SJSA1 (cell line): ENCODE results near the gene BLCAP. TPM values are rescaled to one million over a fixed set of nuclear protein-coding genes. Genes with fewer than 3 reads are reported as not detected.
"Not testable (repeated sequence)": the region's sequence is repeated elsewhere in the genome, so short reads cannot be mapped to it uniquely, and the experiment has no call there.

Experiments
- DNase-seq, 2 experiments: peaks; one replicate each; pipeline ENCODE4 v3.0.0-alpha.2; 2015 to 2020; ENCODE audit warnings: low spot score in 2 of 2, low read depth in 1 of 2
- H3K27ac ChIP-seq: fragments of 250-450 bp; sonication (Bioruptor Pico); 2 replicates; pipeline ENCODE4 v1.5.1; 2020; ENCODE audit warnings: mild to moderate bottlenecking, moderate library complexity
- H3K27me3 ChIP-seq: fragments of 250-450 bp; sonication (Bioruptor Pico); replicated peaks from 2 replicates; pipeline ENCODE4 v1.5.1; 2020; ENCODE audit warnings: mild to moderate bottlenecking, moderate library complexity
- H3K36me3 ChIP-seq: fragments of 250-450 bp; sonication (Bioruptor Pico); 2 replicates; pipeline ENCODE4 v1.5.1; 2020; ENCODE audit warnings: mild to moderate bottlenecking
- H3K4me1 ChIP-seq: fragments of 250-450 bp; sonication (Bioruptor Pico); replicated peaks from 2 replicates; pipeline ENCODE4 v1.6.1; 2021; ENCODE audit warnings: mild to moderate bottlenecking
- H3K4me3 ChIP-seq: fragments of 250-450 bp; sonication (Bioruptor Pico); 2 replicates; pipeline ENCODE4 v1.5.1; 2020; ENCODE audit warnings: mild to moderate bottlenecking
- H3K9me3 ChIP-seq: fragments of 250-450 bp; sonication (Bioruptor Pico); replicated peaks from 2 replicates; pipeline ENCODE4 v1.5.1; 2020; ENCODE audit warnings: mild to moderate bottlenecking
- total RNA-seq: library from RNA; depleted of rRNA; stranded (reverse); fragments of >200 nt; shearing (Covaris generic); gene quantifications from 2 replicates; pipeline ENCODE4 v1.2.3, GENCODE V29; 2014; rRNA removed

BLCAP gene
- 93.1 and 102 TPM in 2 replicates for total RNA-seq

GRCh38 chr20:37527638-37528445, at the start of gene BLCAP:
Gene BLCAP, minus strand, starts transcription at chr20:37527876. Its CDS starts 8,702 bp downstream, at chr20:37519174.
- H3K27me3 ChIP-seq: no peaks in the 10 kb centered on the region

DNA sequence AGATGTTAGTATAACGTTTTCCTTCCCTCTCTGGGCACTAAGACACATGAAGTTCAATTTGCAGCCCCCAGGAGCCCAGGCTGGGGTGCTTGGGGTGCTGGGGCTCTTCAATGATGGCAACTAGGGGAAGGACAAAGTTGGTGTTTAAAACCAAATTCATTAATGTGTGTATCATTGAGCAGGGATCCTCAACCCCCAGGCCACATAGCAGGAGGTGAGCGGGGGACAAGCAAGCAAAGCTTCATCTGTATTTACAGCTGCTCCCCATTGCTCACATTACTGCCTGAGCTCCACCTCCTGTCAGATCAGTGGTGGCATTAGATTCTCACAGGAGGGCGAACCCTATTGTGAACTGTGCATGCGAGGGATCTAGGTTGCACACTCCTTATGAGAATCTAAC, 49.8 kb upstream of the BLCAP start:
- H3K27ac ChIP-seq, H3K9me3 ChIP-seq, DNase-seq, H3K36me3 ChIP-seq, H3K4me1 ChIP-seq, H3K4me3 ChIP-seq: not testable (repeated sequence)
- peaks cover 21% of the 10 kb centered on the region for H3K27me3 ChIP-seq

More at GRCh38 chr20:37527638-37528445, at the start of gene BLCAP:
- Histone ChIP-seq H3K4me1 (peaks cover 38% of the 10 kb centered on the region), H3K9me3 (no peaks in the 10 kb centered on the region), H3K27ac (peak within 1 kb of the TSS; percentile 99), H3K4me3 (peak within 1 kb of the TSS; percentile 93), H3K36me3 (peaks cover 31% of the 10 kb centered on the region)
- peak; percentile 92 to 99 for DNase-seq

DNA sequence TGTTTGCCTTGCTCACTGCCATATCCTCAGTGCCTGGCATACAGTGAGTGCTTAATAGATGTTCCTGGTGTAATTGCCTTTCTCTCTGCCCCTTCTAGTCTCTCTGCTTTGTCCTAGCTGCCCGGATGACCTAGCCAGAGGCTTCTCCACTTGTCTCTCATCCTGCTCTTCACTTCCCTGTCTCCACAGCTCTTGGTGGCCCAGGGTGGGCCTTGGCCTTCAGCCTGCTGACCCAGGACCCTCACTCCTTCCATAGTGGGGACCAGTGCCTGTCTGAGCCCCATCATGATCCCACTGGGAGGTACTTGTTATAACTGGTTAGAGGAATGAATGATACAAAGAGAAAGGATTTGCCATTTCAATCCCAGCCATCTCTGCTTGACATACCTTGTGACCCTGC, 49.2 kb upstream of the BLCAP start:
- no peak overlapping the region for H3K4me3 ChIP-seq
- no peaks in the 10 kb centered on the region for H3K4me1 ChIP-seq
- no peaks in the 10 kb centered on the region for H3K36me3 ChIP-seq
- no peak overlapping the region for H3K27ac ChIP-seq
- H3K27me3 ChIP-seq: peaks cover 17% of the 10 kb centered on the region
- DNase-seq: no peak
- H3K9me3 ChIP-seq: no peaks in the 10 kb centered on the region

- Histone ChIP-seq H3K27me3 (peaks cover 19% of the 10 kb centered on the region), H3K4me3 (no peak overlapping the region), H3K36me3 (no peaks in the 10 kb centered on the region), H3K9me3 (no peaks in the 10 kb centered on the region), H3K4me1 (no peaks in the 10 kb centered on the region), H3K27ac (no peak overlapping the region)
- no peak for DNase-seq
Observed at GRCh38 chr20:37575884-37576283, 48.2 kb upstream of the BLCAP start.

DNA sequence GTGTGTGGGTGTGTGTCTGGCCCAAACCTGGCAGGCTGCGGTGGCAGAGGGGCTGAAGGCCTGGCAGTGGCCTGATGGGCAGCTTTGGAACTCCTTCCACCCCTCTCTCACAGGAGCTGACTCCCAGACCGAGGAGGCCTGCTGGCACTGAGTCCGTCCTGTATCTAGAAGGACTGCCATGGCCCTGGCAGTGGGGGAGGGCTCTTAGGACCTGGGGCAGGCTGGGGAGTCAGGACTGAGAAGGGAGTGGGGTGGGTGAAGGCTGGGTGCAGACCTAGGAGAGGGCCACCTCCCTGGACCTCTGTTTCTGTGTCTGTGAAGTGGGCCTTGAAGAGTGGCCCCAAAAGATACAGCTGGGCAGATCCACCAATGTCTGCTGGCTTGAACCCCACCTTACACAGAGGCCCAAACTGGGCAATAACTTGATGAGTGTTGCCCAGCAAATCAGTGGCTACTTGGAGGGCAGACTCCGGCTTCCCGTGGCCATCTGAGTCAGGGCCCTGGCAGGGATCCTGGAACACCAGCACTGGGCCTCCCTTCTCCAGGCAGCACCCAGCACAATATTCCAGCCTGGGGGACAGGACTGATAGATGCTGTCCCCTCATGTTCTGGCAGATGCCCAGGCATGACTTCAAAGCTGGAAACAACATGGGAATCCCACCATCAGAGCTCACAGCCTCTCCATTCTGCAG, 46.7 kb upstream of the BLCAP start:
- Histone ChIP-seq H3K4me1 (no peaks in the 10 kb centered on the region), H3K9me3 (no peaks in the 10 kb centered on the region), H3K27me3 (peaks cover 28% of the 10 kb centered on the region), H3K36me3 (no peaks in the 10 kb centered on the region), H3K27ac (no peak overlapping the region), H3K4me3 (no peak overlapping the region)
- no peak for DNase-seq

DNA sequence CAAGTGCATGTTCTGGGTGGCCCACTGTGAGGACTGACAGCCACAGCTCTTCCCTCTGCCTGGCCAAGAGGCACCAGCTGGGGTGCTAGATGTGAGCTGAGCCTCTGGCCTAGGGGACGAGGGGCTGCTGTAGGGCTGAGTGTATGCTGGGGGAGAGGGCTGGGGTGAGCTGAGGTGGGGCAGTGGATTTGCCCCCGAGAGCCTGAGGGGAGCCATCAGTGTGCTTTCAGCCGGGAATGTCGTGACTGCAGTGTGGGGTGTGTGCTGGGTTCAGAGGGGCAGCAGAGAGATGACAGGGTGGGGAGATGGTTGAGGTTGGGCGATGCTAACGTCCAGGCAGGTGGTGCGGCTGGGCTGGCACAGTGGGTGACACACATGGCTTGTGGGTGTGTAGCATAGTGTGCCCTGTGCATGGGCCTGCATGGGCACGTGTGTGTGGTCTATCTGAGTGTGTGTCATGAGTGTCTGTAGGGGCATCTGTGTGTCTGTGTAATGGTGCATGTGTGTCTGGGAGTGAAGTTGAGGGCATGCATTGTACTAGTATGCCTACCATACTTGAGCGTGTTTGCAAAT, 46.0 kb upstream of the BLCAP start:
- Histone ChIP-seq H3K27me3 (peaks cover 30% of the 10 kb centered on the region), H3K4me1 (no peaks in the 10 kb centered on the region), H3K4me3 (no peak overlapping the region), H3K9me3 (no peaks in the 10 kb centered on the region), H3K36me3 (no peaks in the 10 kb centered on the region), H3K27ac (no peak overlapping the region)
- peak in 1 of 2 experiments; percentile 25 for DNase-seq

GRCh38 chr20:37571033-37571432, 43.4 kb upstream of the BLCAP start:
- no peaks in the 10 kb centered on the region for H3K4me1 ChIP-seq
- H3K27ac ChIP-seq: no peak overlapping the region
- H3K9me3 ChIP-seq: no peaks in the 10 kb centered on the region
- no peaks in the 10 kb centered on the region for H3K36me3 ChIP-seq
- no peak overlapping the region for H3K4me3 ChIP-seq
- peak in 1 of 2 experiments; percentile 5 for DNase-seq
- H3K27me3 ChIP-seq: peaks cover 36% of the 10 kb centered on the region

GRCh38 chr20:37570419-37570818, 42.7 kb upstream of the BLCAP start:
- no peak for DNase-seq
- H3K27ac ChIP-seq: no peak overlapping the region
- no peaks in the 10 kb centered on the region for H3K36me3 ChIP-seq
- H3K27me3 ChIP-seq: peaks cover 39% of the 10 kb centered on the region
- no peaks in the 10 kb centered on the region for H3K4me1 ChIP-seq
- H3K9me3 ChIP-seq: no peaks in the 10 kb centered on the region
- H3K4me3 ChIP-seq: no peak overlapping the region

- H3K4me1 ChIP-seq: peaks cover 6% of the 10 kb centered on the region; the same call in 1 of the 2 replicates
- peak in 1 of 2 experiments; percentile 30 for DNase-seq
- no peak overlapping the region for H3K4me3 ChIP-seq
- H3K9me3 ChIP-seq: no peaks in the 10 kb centered on the region
- H3K27me3 ChIP-seq: peaks cover 56% of the 10 kb centered on the region
- H3K27ac ChIP-seq: no peak overlapping the region
- H3K36me3 ChIP-seq: no peaks in the 10 kb centered on the region
Observed at GRCh38 chr20:37567671-37568588, 40.3 kb upstream of the BLCAP start.

- Histone ChIP-seq H3K36me3 (no peaks in the 10 kb centered on the region), H3K27ac (no peak overlapping the region)
Observed at GRCh38 chr20:37567331-37567665, 39.6 kb upstream of the BLCAP start.

GRCh38 chr20:37566590-37567330, 39.1 kb upstream of the BLCAP start:
- H3K27me3 ChIP-seq: peaks cover 67% of the 10 kb centered on the region
- H3K27ac ChIP-seq: no peak overlapping the region
- H3K9me3 ChIP-seq: no peaks in the 10 kb centered on the region
- no peak overlapping the region for H3K4me3 ChIP-seq
- DNase-seq: peak in 1 of 2 experiments; percentile 13
- peaks cover 6% of the 10 kb centered on the region; the same call in 1 of the 2 replicates for H3K4me1 ChIP-seq
- H3K36me3 ChIP-seq: no peaks in the 10 kb centered on the region

More at GRCh38 chr20:37567331-37567665, 39.6 kb upstream of the BLCAP start:
- Histone ChIP-seq H3K27me3 (peaks cover 62% of the 10 kb centered on the region), H3K4me3 (no peak overlapping the region), H3K4me1 (peaks cover 6% of the 10 kb centered on the region; the same call in 1 of the 2 replicates), H3K9me3 (no peaks in the 10 kb centered on the region)
- DNase-seq: peak in 1 of 2 experiments; percentile 12

DNA sequence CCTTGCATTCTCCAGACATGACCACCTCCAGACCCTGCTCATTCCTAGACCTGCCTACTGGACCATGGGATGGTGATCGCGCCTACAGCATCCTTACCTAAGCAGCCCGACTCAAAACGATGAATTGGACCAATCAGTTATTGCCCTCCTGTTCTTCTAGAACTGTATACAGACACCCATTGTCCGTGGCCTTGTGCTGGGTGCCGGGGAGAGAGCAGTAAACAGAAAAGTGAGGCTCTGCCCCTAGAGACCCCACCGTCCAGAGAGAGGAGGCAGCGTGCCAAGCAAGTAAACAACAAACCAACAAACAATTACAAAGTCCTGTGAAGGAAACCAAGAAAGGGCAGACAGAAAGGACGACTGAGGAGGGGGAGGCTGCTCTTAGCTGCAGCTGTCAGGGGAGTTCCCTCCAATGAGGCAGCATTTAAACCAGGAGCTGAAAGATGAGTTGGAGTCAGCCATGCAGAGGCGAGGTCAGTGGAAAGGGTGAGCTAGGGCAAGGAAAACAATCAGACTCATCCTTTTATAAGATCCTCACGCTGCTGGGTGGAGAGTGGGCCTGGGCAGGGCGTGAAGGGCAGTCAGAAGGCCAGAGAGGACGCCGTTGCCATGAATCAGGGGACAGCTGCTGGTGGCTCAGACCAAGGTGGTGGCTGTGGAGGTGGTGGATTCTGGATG, 37.6 kb upstream of the BLCAP start:
- no peak overlapping the region for H3K4me3 ChIP-seq
- H3K27ac ChIP-seq: no peak overlapping the region
- peak in 1 of 2 experiments; percentile 27 for DNase-seq
- H3K36me3 ChIP-seq: no peaks in the 10 kb centered on the region
- H3K9me3 ChIP-seq: no peaks in the 10 kb centered on the region
- peaks cover 6% of the 10 kb centered on the region; the same call in 1 of the 2 replicates for H3K4me1 ChIP-seq
- H3K27me3 ChIP-seq: peaks cover 62% of the 10 kb centered on the region
